HG03095 (cell line): ENCODE data around the gene MRPL14.
"Not testable (repeated sequence)": the region's sequence is repeated elsewhere in the genome, so short reads cannot be mapped to it uniquely, and the experiment has no call there.

ENCODE experiments used
- ATAC-seq: cut with Tn5 transposase; IDR thresholded peaks from one replicate; pipeline ENCODE4 v1.9.1; 2021; ENCODE audit warnings: moderate library complexity; ENCODE audit not compliant: unreplicated experiment

MRPL14 gene

DNA sequence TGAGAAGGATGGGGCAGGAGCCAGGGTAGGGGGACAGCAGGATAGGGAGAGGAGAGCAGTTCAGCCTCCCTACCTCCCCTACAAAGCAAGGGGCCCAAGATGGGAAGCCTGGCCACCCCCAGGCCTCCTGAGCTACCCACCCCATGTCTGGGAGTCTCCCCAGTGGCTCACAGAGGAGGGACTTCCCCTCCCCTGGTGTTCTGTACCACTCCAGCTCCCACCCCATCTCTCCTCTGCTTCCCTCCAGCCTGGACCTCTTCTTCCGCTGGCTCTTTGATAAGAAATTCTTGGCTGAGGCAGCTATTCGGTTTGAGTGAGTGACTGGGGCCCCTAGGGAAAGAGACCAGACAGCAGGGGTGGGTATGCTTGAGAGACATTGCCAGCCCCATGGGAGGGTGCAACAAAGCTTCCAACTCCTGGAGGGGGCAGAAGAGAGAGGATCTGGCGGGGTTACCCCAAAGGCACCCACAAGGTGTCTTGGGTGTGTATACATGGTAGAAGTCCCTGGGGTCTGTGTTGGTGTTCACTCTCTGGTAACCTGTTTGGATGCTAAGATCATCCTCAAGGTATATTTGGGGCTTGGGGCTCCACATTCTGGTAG, 23.2 kb upstream of the MRPL14 start:
- no peak for ATAC-seq

DNA sequence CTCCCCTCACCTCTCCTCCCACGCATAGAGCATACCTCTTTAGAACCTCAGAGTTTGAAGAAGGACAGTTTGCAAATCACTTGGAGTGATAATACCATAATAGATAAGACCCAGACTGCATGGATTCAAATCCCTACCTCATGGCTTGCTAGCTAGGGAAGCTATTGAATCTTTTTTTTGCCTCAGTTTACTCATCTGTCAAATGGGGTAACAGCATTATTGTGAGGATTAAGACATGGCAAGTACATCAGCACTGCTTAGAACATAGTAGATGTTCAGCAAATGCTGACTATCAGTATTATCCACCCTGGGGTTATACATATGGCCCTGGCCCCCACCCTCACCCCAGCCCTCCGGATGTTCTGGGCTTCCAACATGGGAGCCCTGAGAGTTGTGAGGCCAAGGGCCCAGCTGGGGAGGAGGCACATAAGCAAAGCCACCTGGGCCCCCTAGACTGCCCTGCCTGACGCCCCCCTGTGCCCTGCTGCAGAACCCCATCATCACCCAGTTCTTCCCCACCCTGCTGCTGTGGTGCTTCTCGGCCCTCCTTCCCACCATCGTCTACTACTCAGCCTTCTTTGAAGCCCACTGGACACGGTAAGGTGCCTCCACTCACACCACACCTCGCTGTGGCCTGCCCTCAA, 22.2 kb upstream of the MRPL14 start:
- ATAC-seq: no peak

- ATAC-seq: no peak
Measured at GRCh38 chr6:44148306-44148705, 21.1 kb upstream of the MRPL14 start.

- ATAC-seq: no peak
Measured at GRCh38 chr6:44147256-44147655, 20.0 kb upstream of the MRPL14 start.

GRCh38 chr6:44146685-44147084, 19.4 kb upstream of the MRPL14 start:
- ATAC-seq: no peak

DNA sequence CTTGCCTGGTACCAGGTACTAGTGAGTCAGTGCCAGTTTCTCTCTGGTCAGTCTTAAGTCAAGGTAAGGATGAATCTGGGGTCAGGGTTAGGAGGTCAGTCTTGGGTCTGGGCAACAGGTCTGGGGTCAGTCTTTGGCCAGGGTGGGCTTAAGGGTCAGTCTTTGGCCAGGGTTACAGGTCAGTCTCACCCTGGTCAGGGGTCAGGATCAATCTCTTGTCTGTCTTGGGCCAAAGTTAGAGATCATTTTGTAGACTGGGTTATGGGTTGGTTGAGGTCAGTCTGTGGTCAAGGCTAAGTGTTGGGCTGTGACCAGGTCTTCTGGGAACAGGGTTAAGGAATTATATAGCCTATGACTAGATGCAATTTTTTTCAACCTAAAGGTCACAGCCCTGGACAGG, 18.6 kb upstream of the MRPL14 start:
- no peak for ATAC-seq

- ATAC-seq: not testable (repeated sequence)
Measured at GRCh38 chr6:44144536-44144935, 17.3 kb upstream of the MRPL14 start.

- ATAC-seq: no peak
Measured at GRCh38 chr6:44143731-44144130, 16.5 kb upstream of the MRPL14 start.

DNA sequence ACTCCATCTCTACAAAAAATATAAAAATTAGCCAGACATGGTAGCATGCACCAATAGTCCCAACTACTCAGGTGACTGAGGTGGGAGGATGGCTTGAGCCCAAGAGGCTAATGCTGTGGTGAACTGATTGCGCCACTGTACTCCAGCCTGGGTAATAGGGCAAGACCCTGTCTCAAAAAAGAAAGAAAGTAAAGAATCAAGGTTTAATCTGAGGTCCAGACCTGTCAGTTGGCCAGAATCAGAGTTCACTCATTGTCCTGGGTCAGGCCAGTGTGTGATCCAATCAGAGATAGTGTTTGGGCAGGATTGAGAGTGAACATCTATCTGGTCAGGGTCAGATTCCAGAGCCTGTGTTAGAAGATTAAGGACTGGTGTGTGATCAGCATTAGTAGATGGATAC, 15.6 kb upstream of the MRPL14 start:
- no peak for ATAC-seq

GRCh38 chr6:44139351-44139743, 12.1 kb upstream of the MRPL14 start:
- ATAC-seq: no peak

GRCh38 chr6:44138717-44139350, 11.6 kb upstream of the MRPL14 start:
- no peak for ATAC-seq

GRCh38 chr6:44135875-44136274, 8.6 kb upstream of the MRPL14 start:
- no peak for ATAC-seq

DNA sequence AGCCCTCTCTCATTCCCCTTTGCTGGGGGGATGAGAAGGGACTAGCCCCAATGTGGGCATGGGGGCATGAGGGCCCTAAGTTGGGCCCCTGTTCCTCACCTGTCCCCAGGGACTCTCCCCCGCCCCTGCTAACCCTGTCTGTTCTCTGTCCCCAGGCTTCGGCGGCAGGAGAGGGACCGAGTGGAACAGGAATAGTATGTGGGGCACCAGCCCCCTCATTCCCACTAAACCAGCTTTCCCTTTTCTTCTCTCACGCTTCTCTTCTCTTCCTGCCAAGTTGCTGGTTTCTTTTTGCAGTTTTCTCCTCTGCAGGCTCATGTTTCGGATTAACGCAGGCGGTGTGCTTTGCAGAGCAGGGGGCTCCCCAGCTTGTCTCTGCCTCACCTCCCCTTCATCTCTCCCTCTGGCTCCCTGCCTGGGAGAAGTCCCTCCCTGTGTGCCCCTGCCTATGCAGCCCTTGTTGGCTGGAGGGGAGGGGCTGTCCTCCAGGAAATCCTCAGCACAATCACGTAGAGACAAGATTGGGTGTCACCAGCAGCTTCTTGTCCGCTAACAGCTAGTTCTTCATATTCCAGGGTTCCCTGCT, 8.0 kb upstream of the MRPL14 start:
- ATAC-seq: no peak

- ATAC-seq: no peak
Measured at GRCh38 chr6:44133981-44134711, 6.9 kb upstream of the MRPL14 start.

DNA sequence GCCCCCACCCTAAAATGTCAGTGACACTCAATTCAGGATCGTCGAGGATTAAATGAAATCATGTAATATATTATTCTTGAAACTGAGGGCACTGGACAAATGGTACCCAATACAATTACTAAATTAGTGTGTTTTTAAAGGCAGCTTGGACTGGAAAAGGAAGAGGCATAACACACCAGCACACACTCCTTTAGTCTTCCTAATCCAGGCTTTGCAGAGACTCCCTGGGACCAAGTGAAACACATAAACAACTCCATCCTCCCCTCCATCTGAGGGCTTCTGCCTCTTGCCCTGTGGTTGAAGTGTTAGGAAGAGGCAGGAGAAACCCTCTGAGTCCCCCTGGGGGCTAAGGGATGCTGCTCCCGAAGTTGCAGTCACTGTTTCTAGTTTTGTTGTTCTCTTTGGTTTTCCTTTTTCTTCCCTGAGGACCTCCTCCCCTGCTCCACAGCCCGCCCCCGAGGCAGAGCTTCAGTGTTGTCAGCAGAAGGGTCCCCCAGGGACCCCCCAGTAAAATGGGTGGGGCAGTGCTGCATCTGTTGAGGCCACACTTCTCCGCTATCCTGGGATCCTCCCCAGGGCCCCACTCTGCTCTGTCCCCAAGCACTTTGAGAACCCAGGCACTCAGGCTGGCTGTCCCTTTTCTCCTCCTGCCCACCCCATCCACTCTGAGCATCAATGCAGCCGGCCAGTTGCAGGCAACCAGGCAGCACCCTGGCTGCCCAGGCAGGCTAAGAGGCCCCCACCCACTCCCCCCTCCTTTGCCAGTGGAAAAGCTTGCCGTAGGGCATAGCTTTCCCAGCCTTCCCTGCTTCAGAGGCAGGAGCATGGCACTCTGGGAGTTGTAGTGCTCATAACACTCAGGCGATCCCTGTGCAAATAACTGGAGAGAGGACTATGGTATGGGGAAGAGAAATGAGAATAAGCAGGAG, 6.0 kb upstream of the MRPL14 start:
- no peak for ATAC-seq

- no peak for ATAC-seq
Measured at GRCh38 chr6:44132476-44132875, 5.2 kb upstream of the MRPL14 start.

GRCh38 chr6:44131892-44132291, 4.6 kb upstream of the MRPL14 start:
- no peak for ATAC-seq

GRCh38 chr6:44129841-44130322, 2.6 kb upstream of the MRPL14 start:
- ATAC-seq: no peak

DNA sequence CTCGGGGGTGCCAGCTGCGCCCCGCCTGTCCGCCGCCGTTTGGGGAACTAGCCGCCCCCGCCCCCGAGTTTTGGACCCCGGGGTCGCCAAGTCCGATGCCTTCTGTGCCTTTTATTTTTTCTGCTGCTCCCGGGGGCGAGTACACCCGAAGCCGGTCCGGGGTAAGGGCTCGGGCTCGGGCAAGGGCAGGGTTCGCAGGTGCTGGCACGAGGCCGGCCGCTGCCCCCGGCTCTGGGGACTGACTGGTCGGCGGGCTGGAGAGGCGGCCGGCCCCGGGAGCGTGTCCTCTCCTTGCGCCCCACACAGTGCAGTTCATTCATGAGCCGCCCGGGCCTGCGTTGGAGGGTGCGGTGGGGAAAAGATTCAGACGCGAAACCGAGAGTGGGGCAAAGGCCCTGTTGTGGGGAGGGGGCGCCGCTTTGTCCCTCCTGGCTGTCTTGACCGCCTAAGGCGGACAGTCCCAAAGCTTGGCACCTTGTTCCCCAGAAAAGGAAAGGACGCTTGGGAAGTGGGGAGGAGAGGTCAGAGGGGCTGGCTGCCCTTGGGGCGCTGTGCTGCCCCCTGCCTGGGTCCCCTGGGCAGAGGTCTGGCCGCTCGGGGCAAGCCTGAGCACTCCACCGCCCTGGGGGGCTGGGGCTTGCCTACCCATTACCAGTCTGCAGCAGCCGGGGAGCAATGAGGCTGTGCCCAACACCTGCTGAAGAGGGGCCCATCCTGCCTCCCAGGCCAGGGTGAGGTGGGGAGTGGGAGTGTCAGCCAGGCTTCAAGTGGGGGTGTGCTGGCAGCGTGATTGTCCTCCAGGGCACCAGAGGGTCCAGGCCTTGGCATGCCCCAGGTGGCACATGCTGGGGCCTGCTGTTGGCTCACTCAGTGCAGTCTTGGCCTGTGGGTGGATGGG, 1.0 kb upstream of the MRPL14 start:
- no peak for ATAC-seq
